ENCODE data around the gene APLP1. TPM values are rescaled to one million over a fixed set of nuclear protein-coding genes. Genes with fewer than 3 reads are reported as not detected.
"Not testable (repeated sequence)": the region's sequence is repeated elsewhere in the genome, so short reads cannot be mapped to it uniquely, and the experiment has no call there.

APLP1 gene
- polyA plus RNA-seq, 1 experiment, result 11.4 TPM

- CTCF ChIA-PET, result interaction anchor here (2.9 kb wide), 1 partner anchor 12 kb away, joined by 10 read pairs; no protein-coding TSS in a partner anchor
- POLR2A ChIA-PET, result no interaction called here
- H3K4me3 ChIP-seq (ENCODE audit: low read depth, low read length), result no peak overlapping the region
- H3K27me3 ChIP-seq (ENCODE audit: control insufficient read depth, insufficient read depth, low read length), result peaks cover 2% of the 10 kb centered on the region; the same call in 1 of the 2 replicates
- DNase-seq (ENCODE audit: low read depth), result no peak
- H3K36me3 ChIP-seq (ENCODE audit: control insufficient read depth, insufficient read depth, low read length), result no peaks in the 10 kb centered on the region
- TF ChIP-seq CTCF (IDR thresholded peaks at IDR 0.05; ENCODE audit: insufficient read depth, low read depth, low read length), result no peak
Observed at GRCh38 chr19:35832054-35832453, 36.3 kb upstream of the APLP1 start.

GRCh38 chr19:35833972-35834371, 34.4 kb upstream of the APLP1 start:
- CTCF ChIA-PET, result interaction anchor here (0.9 kb wide), 1 partner anchor 28 kb away, joined by 3 read pairs; no protein-coding TSS in a partner anchor
- TF ChIP-seq CTCF (IDR thresholded peaks at IDR 0.05; ENCODE audit: insufficient read depth, low read depth, low read length), result no peak
- Histone ChIP-seq H3K36me3 (ENCODE audit: control insufficient read depth, insufficient read depth, low read length) (no peaks in the 10 kb centered on the region), H3K4me3 (ENCODE audit: low read depth, low read length) (no peak overlapping the region), H3K27me3 (ENCODE audit: control insufficient read depth, insufficient read depth, low read length) (peaks cover 2% of the 10 kb centered on the region; the same call in 1 of the 2 replicates)
- DNase-seq (ENCODE audit: low read depth), result no peak
- POLR2A ChIA-PET, result no interaction called here

GRCh38 chr19:35836096-35836495, 32.3 kb upstream of the APLP1 start:
- CTCF ChIA-PET, result interaction anchor here (0.9 kb wide), 2 partner anchors 16 to 17 kb away, joined by 3 to 5 read pairs; no protein-coding TSS in a partner anchor
- POLR2A ChIA-PET, result not testable (repeated sequence)

GRCh38 chr19:35841961-35842595, 26.3 kb upstream of the APLP1 start:
- no peak for DNase-seq (ENCODE audit: low read depth)
- POLR2A ChIA-PET, result no interaction called here
- H3K36me3 ChIP-seq (ENCODE audit: control insufficient read depth, insufficient read depth, low read length), result no peaks in the 10 kb centered on the region
- TF ChIP-seq CTCF (IDR thresholded peaks at IDR 0.05; ENCODE audit: insufficient read depth, low read depth, low read length), result no peak
- H3K4me3 ChIP-seq (ENCODE audit: low read depth, low read length), result no peak overlapping the region
- CTCF ChIA-PET, result no interaction called here
- H3K27me3 ChIP-seq (ENCODE audit: control insufficient read depth, insufficient read depth, low read length), result peaks cover 17% of the 10 kb centered on the region

More at GRCh38 chr19:35836096-35836495, 32.3 kb upstream of the APLP1 start:
- H3K36me3 ChIP-seq (ENCODE audit: control insufficient read depth, insufficient read depth, low read length); H3K4me3 ChIP-seq (ENCODE audit: low read depth, low read length); H3K27me3 ChIP-seq (ENCODE audit: control insufficient read depth, insufficient read depth, low read length); DNase-seq (ENCODE audit: low read depth): not testable (repeated sequence)

GRCh38 chr19:35842666-35843272, 25.6 kb upstream of the APLP1 start:
- POLR2A ChIA-PET, result no interaction called here
- DNase-seq (ENCODE audit: low read depth), result no peak
- CTCF ChIA-PET, result no interaction called here
- Histone ChIP-seq H3K27me3 (ENCODE audit: control insufficient read depth, insufficient read depth, low read length) (peaks cover 17% of the 10 kb centered on the region), H3K36me3 (ENCODE audit: control insufficient read depth, insufficient read depth, low read length) (no peaks in the 10 kb centered on the region), H3K4me3 (ENCODE audit: low read depth, low read length) (no peak overlapping the region)
- no peak for TF ChIP-seq CTCF (IDR thresholded peaks at IDR 0.05; ENCODE audit: insufficient read depth, low read depth, low read length)

Measured in BJ (cell line).